Neural cell (in vitro differentiated cells): ENCODE measurements around the gene DPP7. TPM values are rescaled to one million over a fixed set of nuclear protein-coding genes. Genes with fewer than 3 reads are reported as not detected.

Experiments used
- H2AFZ ChIP-seq: fragments of 200-600, 300-800 bp; sonication (generic), shearing (Covaris generic); 2 replicates; pipeline ENCODE4 v1.6.0; 2014; ENCODE audit warnings: low read depth, mild to moderate bottlenecking, antibody characterized with exemption, low read length, moderate library complexity
- H3F3A ChIP-seq: fragments of 200-600 bp; shearing (Covaris generic); 2 replicates; pipeline ENCODE4 v1.6.1; 2016; ENCODE audit warnings: mild to moderate bottlenecking, moderate library complexity, mixed read lengths, antibody characterized with exemption, low read length; ENCODE audit not compliant: insufficient read depth, poor library complexity, severe bottlenecking
- H3K27ac ChIP-seq: fragments of 200-600, 300-800 bp; sonication (generic), shearing (Covaris generic); 2 replicates; pipeline ENCODE4 v1.5.1; 2014; ENCODE audit warnings: mild to moderate bottlenecking, low read length, moderate library complexity
- H3K27me3 ChIP-seq: fragments of 300-800, 200-600 bp; sonication (generic), shearing (Covaris generic); 2 replicates; pipeline ENCODE4 v1.6.0; 2014; ENCODE audit warnings: mild to moderate bottlenecking, low read depth, low read length, moderate library complexity; ENCODE audit not compliant: insufficient read depth
- H3K36me3 ChIP-seq: fragments of 300-800, 200-600 bp; sonication (generic), shearing (Covaris generic); 2 replicates; pipeline ENCODE4 v1.5.1; 2014; ENCODE audit warnings: mild to moderate bottlenecking, antibody characterized with exemption, low read length, moderate library complexity; ENCODE audit not compliant: insufficient read depth
- H3K4me2 ChIP-seq: fragments of 300-800, 200-600 bp; sonication (generic), shearing (Covaris generic); 2 replicates; pipeline ENCODE4 v1.6.0; 2014; ENCODE audit warnings: mild to moderate bottlenecking, low read length
- H3K4me3 ChIP-seq: fragments of 300-800, 200-600 bp; sonication (generic), shearing (Covaris generic); 2 replicates; pipeline ENCODE4 v1.5.1; 2014; ENCODE audit warnings: mild to moderate bottlenecking, low read length, moderate library complexity
- H3K79me2 ChIP-seq: fragments of 200-600 bp; shearing (Covaris generic); replicated peaks from 2 replicates; pipeline ENCODE4 v1.6.0; 2014; ENCODE audit warnings: mild to moderate bottlenecking, low read length, moderate library complexity; ENCODE audit not compliant: insufficient read depth
- H3K9ac ChIP-seq: fragments of 300-800, 200-600 bp; sonication (generic), shearing (Covaris generic); 2 replicates; pipeline ENCODE4 v1.6.1; 2016; ENCODE audit warnings: mild to moderate bottlenecking, low read length, mixed read lengths
- H3K9me2 ChIP-seq: fragments of 200-600 bp; shearing (Covaris generic); 2 replicates; pipeline ENCODE4 v1.6.1; 2016; ENCODE audit warnings: mild to moderate bottlenecking, low read length, mixed read lengths; ENCODE audit not compliant: insufficient read depth
- H3K9me3 ChIP-seq: fragments of 200-600, 300-800 bp; sonication (generic), shearing (Covaris generic); 2 replicates; pipeline ENCODE4 v1.6.1; 2016; ENCODE audit warnings: mild to moderate bottlenecking, mixed run types, low read length, moderate library complexity, mixed read lengths
- H4K20me1 ChIP-seq: fragments of 200-600 bp; shearing (Covaris generic); 2 replicates; pipeline ENCODE4 v1.6.1; 2016; ENCODE audit warnings: mild to moderate bottlenecking, mixed run types; ENCODE audit not compliant: insufficient read depth
- CTCF ChIP-seq: fragments of 450-650 bp; IDR thresholded peaks from 2 replicates; pipeline ENCODE4 v1.5.1; 2014; ENCODE audit warnings: antibody characterized with exemption, mild to moderate bottlenecking, moderate library complexity; ENCODE audit not compliant: poor library complexity, severe bottlenecking
- EP300 ChIP-seq: fragments of 450-650 bp; conservative IDR thresholded peaks from 2 replicates; pipeline ENCODE4 v1.6.1; 2014; ENCODE audit warnings: antibody characterized with exemption, mild to moderate bottlenecking, moderate library complexity; ENCODE audit not compliant: poor library complexity, severe bottlenecking
- EZH2 ChIP-seq: fragments of 200-600, 300-800 bp; shearing (Covaris generic), sonication (generic); IDR thresholded peaks from 2 replicates; pipeline ENCODE4 v1.6.1; 2014; ENCODE audit warnings: antibody characterized with exemption, low read length, borderline replicate concordance, mild to moderate bottlenecking; ENCODE audit not compliant: insufficient read depth, poor library complexity, severe bottlenecking
- MXI1 ChIP-seq: fragments of 450-650 bp; conservative IDR thresholded peaks from 2 replicates; pipeline ENCODE4 v1.6.1; 2014; ENCODE audit warnings: antibody characterized with exemption, mild to moderate bottlenecking; ENCODE audit not compliant: poor library complexity, severe bottlenecking
- POLR2AphosphoS5 ChIP-seq: IDR thresholded peaks from 2 replicates; pipeline ENCODE4 v1.6.1; 2012
- RAD21 ChIP-seq: fragments of 450-650 bp; conservative IDR thresholded peaks from 2 replicates; pipeline ENCODE4 v1.6.1; 2014; ENCODE audit warnings: antibody characterized with exemption, mild to moderate bottlenecking, moderate library complexity
- REST ChIP-seq: IDR thresholded peaks from 2 replicates; pipeline ENCODE4 v1.6.1; 2012; ENCODE audit warnings: borderline replicate concordance
- SMC3 ChIP-seq: fragments of 450-650 bp; conservative IDR thresholded peaks from 2 replicates; pipeline ENCODE4 v1.6.1; 2014; ENCODE audit warnings: antibody characterized with exemption, mild to moderate bottlenecking, moderate library complexity; ENCODE audit not compliant: poor library complexity
- TAF1 ChIP-seq: IDR thresholded peaks from 2 replicates; pipeline ENCODE4 v1.6.1; 2012; ENCODE audit warnings: low read depth
- polyA plus RNA-seq: library from polyadenylated mRNA; depleted of rRNA; stranded (reverse); fragments of >200 nt; gene quantifications from 2 replicates; pipeline ENCODE4 v1.2.3, GENCODE V29; 2014

DPP7 gene
- polyA plus RNA-seq, 1 donor from 2014 or later = 23.3 TPM

- H3K27me3 ChIP-seq = peaks cover 25% of the 10 kb centered on the region
- H3K9me3 ChIP-seq = no peaks in the 10 kb centered on the region
- H3F3A ChIP-seq = no peaks in the 10 kb centered on the region
- TF ChIP-seq SMC3 (peak; percentile 11), EP300 (no peak), EZH2 (no peak), TAF1 (no peak), REST (no peak), RAD21 (no peak), POLR2AphosphoS5 (peak; percentile 9), MXI1 (peak; percentile 84), CTCF (no peak)
- H3K79me2 ChIP-seq = no peaks in the 10 kb centered on the region
- H3K9me2 ChIP-seq = no peaks in the 10 kb centered on the region
- H3K9ac ChIP-seq = no peak within 1 kb of the TSS
- H3K4me2 ChIP-seq = no peak within 1 kb of the TSS
- peak within 1 kb of the TSS; percentile 59 for H3K4me3 ChIP-seq
- H2AFZ ChIP-seq = no peak within 1 kb of the TSS
- no peaks in the 10 kb centered on the region for H4K20me1 ChIP-seq
- H3K36me3 ChIP-seq = no peaks in the 10 kb centered on the region
- H3K27ac ChIP-seq = no peak within 1 kb of the TSS
These were observed 44.2 kb downstream of the DPP7 start, which contains the start of gene SAPCD2 for GRCh38 chr9:137070201-137070905. TSS of gene SAPCD2 (minus strand) at chr9:137070557. CDS start at chr9:137070460, 97 bp downstream.

GRCh38 chr9:137069508-137070091 lies 44.9 kb downstream of the DPP7 start:
- Histone ChIP-seq H3K4me2 (no peak overlapping the region), H3K27me3 (peaks cover 17% of the 10 kb centered on the region), H3F3A (no peaks in the 10 kb centered on the region), H4K20me1 (no peaks in the 10 kb centered on the region), H3K9me2 (no peaks in the 10 kb centered on the region), H3K9me3 (no peaks in the 10 kb centered on the region), H3K9ac (no peak overlapping the region), H3K36me3 (no peaks in the 10 kb centered on the region), H3K4me3 (no peak overlapping the region), H2AFZ (no peak overlapping the region), H3K27ac (no peak overlapping the region), H3K79me2 (no peaks in the 10 kb centered on the region)
- TF ChIP-seq MXI1 = no peak
- TF ChIP-seq EP300 = no peak
- no peak for TF ChIP-seq REST
- no peak for TF ChIP-seq POLR2AphosphoS5
- TF ChIP-seq CTCF = no peak
- no peak for TF ChIP-seq RAD21
- no peak for TF ChIP-seq EZH2
